HL-60 (cell line): Measurements from ENCODE around the gene CERKL.

Source experiments
- DNase-seq, 2 experiments: peaks; one replicate each; pipeline ENCODE4 v3.0.0-alpha.2; 2010 to 2020; ENCODE audit warnings: low read depth in 1 of 2, low spot score in 1 of 2
- H3K27ac ChIP-seq: fragments of 250-450 bp; sonication (Bioruptor Pico); replicated peaks from 2 replicates; pipeline ENCODE4 v1.5.1; 2020; ENCODE audit warnings: mild to moderate bottlenecking, moderate library complexity
- H3K27me3 ChIP-seq: fragments of 250-450 bp; sonication (Bioruptor Pico); 2 replicates; pipeline ENCODE4 v1.5.1; 2021; ENCODE audit warnings: mild to moderate bottlenecking, moderate library complexity; ENCODE audit not compliant: insufficient read depth, poor library complexity, severe bottlenecking
- H3K4me3 ChIP-seq: replicated peaks from 2 replicates; pipeline ENCODE4 v1.5.1; 2011; ENCODE audit warnings: mild to moderate bottlenecking, control low read depth, low read length; ENCODE audit not compliant: insufficient read depth
- CTCF ChIP-seq: IDR thresholded peaks from one replicate; pipeline ENCODE4 v1.5.1; 2011; ENCODE audit warnings: low read length, control low read depth, inconsistent platforms; ENCODE audit not compliant: insufficient read depth
- GABPA ChIP-seq: IDR thresholded peaks from 2 replicates; pipeline ENCODE4 v1.6.1; 2012; ENCODE audit warnings: low read depth
- POLR2AphosphoS5 ChIP-seq: IDR thresholded peaks from 2 replicates; pipeline ENCODE4 v1.6.1; 2012; ENCODE audit warnings: low read depth
- REST ChIP-seq: IDR thresholded peaks from 2 replicates; pipeline ENCODE4 v1.6.1; 2012; ENCODE audit warnings: low read depth; ENCODE audit not compliant: insufficient replicate concordance
- SPI1 ChIP-seq: IDR thresholded peaks from 2 replicates; pipeline ENCODE4 v1.6.1; 2012; ENCODE audit warnings: low read depth, mild to moderate bottlenecking, borderline replicate concordance

CERKL gene

GRCh38 chr2:181616715-181617114 is 40.2 kb downstream of the CERKL start:
- no peak for TF ChIP-seq POLR2AphosphoS5
- no peak for TF ChIP-seq CTCF
- TF ChIP-seq GABPA = no peak
- TF ChIP-seq REST = no peak
- no peak for TF ChIP-seq SPI1
- peaks cover 2% of the 10 kb centered on the region for H3K27me3 ChIP-seq
- no peak for DNase-seq
- H3K27ac ChIP-seq = no peak overlapping the region
- no peak overlapping the region for H3K4me3 ChIP-seq

GRCh38 chr2:181614874-181615638 is 41.8 kb downstream of the CERKL start:
- Histone ChIP-seq H3K27me3 (peaks cover 2% of the 10 kb centered on the region), H3K4me3 (no peak overlapping the region), H3K27ac (no peak overlapping the region)
- TF ChIP-seq REST (no peak), GABPA (no peak), POLR2AphosphoS5 (no peak), SPI1 (no peak), CTCF (no peak)
- no peak for DNase-seq

- H3K27ac ChIP-seq = no peak overlapping the region
- TF ChIP-seq GABPA (no peak), REST (no peak), POLR2AphosphoS5 (no peak), CTCF (no peak), SPI1 (no peak)
- no peak for DNase-seq
- H3K4me3 ChIP-seq = no peak overlapping the region
- H3K27me3 ChIP-seq = peaks cover 2% of the 10 kb centered on the region
Observed at GRCh38 chr2:181613241-181613640, 43.7 kb downstream of the CERKL start.
